Measurements from ENCODE around the gene PGM2L1.

DNA sequence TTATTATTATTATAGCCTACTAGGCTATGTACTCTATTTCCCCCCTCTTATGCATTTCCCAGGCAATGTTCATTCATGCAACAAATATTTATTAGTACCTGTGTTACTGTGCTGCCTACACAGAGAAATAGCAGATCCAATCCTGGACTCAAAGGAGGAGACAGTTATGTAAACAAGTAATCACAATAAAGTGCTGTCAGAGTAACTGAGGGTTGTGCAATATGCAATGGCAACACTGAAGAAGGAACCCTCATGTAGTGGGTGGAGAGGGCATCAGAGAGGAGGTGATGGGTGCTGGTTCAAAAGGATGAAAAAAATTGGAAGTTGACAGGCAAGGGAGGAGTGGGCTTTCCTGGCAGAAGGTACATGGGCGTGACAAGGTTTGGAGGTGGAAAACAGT is 85.9 kb downstream of the PGM2L1 start:
- TF ChIP-seq GATA3 (IDR thresholded peaks at IDR 0.05; ENCODE audit: low read depth, low read length) (no peak), GATA2 (IDR thresholded peaks at IDR 0.05; ENCODE audit: low read depth, low read length) (no peak)

All from SH-SY5Y (cell line).